Measurements from ENCODE around the gene CDC6. TPM values are rescaled to one million over a fixed set of nuclear protein-coding genes. Genes with fewer than 3 reads are reported as not detected.

Gene CDC6
- total RNA-seq, 1 donor from 2014 or later, result 8.8 TPM

GRCh38 chr17:40347319-40348135, 59.8 kb downstream of the CDC6 start:
- no peaks in the 10 kb centered on the region for H3K27me3 ChIP-seq (ENCODE audit: control insufficient read depth, insufficient read depth, low read length)
- no peak for TF ChIP-seq CTCF (IDR thresholded peaks at IDR 0.05; ENCODE audit: insufficient read depth, low read length, poor library complexity, severe bottlenecking)
- no peak for DNase-seq (ENCODE audit: low read depth)
- H3K4me3 ChIP-seq (ENCODE audit: low read depth, low read length), result no peak overlapping the region
- H3K36me3 ChIP-seq (ENCODE audit: control insufficient read depth, insufficient read depth, low read length), result peaks cover 2% of the 10 kb centered on the region

- no peak for DNase-seq (ENCODE audit: low read depth)
- H3K4me3 ChIP-seq (ENCODE audit: low read depth, low read length), result no peak overlapping the region
Measured at GRCh38 chr17:40348136-40348504, 60.4 kb downstream of the CDC6 start.

GRCh38 chr17:40348562-40349476, 61.1 kb downstream of the CDC6 start:
- H3K4me3 ChIP-seq (ENCODE audit: low read depth, low read length), result no peak overlapping the region
- no peak for DNase-seq (ENCODE audit: low read depth)
- no peak for TF ChIP-seq CTCF (IDR thresholded peaks at IDR 0.05; ENCODE audit: insufficient read depth, low read length, poor library complexity, severe bottlenecking)
- no peaks in the 10 kb centered on the region for H3K27me3 ChIP-seq (ENCODE audit: control insufficient read depth, insufficient read depth, low read length)
- H3K36me3 ChIP-seq (ENCODE audit: control insufficient read depth, insufficient read depth, low read length), result peaks cover 2% of the 10 kb centered on the region

More at GRCh38 chr17:40348136-40348504, 60.4 kb downstream of the CDC6 start:
- peaks cover 2% of the 10 kb centered on the region for H3K36me3 ChIP-seq (ENCODE audit: control insufficient read depth, insufficient read depth, low read length)
- TF ChIP-seq CTCF (IDR thresholded peaks at IDR 0.05; ENCODE audit: insufficient read depth, low read length, poor library complexity, severe bottlenecking), result no peak
- no peaks in the 10 kb centered on the region for H3K27me3 ChIP-seq (ENCODE audit: control insufficient read depth, insufficient read depth, low read length)

- H3K27me3 ChIP-seq (ENCODE audit: control insufficient read depth, insufficient read depth, low read length), result no peaks in the 10 kb centered on the region
- H3K36me3 ChIP-seq (ENCODE audit: control insufficient read depth, insufficient read depth, low read length), result peaks cover 2% of the 10 kb centered on the region
- DNase-seq (ENCODE audit: low read depth), result no peak
- TF ChIP-seq CTCF (IDR thresholded peaks at IDR 0.05; ENCODE audit: insufficient read depth, low read length, poor library complexity, severe bottlenecking), result no peak
- H3K4me3 ChIP-seq (ENCODE audit: low read depth, low read length), result no peak overlapping the region
Measured at GRCh38 chr17:40349477-40349894, 61.8 kb downstream of the CDC6 start.

GRCh38 chr17:40349895-40350688, 62.4 kb downstream of the CDC6 start:
- no peak for DNase-seq (ENCODE audit: low read depth)
- Histone ChIP-seq H3K36me3 (ENCODE audit: control insufficient read depth, insufficient read depth, low read length) (peaks cover 2% of the 10 kb centered on the region), H3K4me3 (ENCODE audit: low read depth, low read length) (no peak overlapping the region), H3K27me3 (ENCODE audit: control insufficient read depth, insufficient read depth, low read length) (no peaks in the 10 kb centered on the region)
- no peak for TF ChIP-seq CTCF (IDR thresholded peaks at IDR 0.05; ENCODE audit: insufficient read depth, low read length, poor library complexity, severe bottlenecking)
